HG02884 (cell line): ENCODE measurements around the gene NHS.
A peak's percentile ranks its signal among the peaks of the same experiment; 100 is the strongest.

ENCODE experiments used
- ATAC-seq: cut with Tn5 transposase; IDR thresholded peaks from one replicate; pipeline ENCODE4 v1.9.1; 2021; ENCODE audit warnings: mild to moderate bottlenecking, moderate library complexity; ENCODE audit not compliant: unreplicated experiment

NHS gene

GRCh38 chrX:17584248-17584681, 209.3 kb downstream of the NHS start:
- no peak for ATAC-seq

- no peak for ATAC-seq
Measured at GRCh38 chrX:17585006-17585405, 210.0 kb downstream of the NHS start.

GRCh38 chrX:17587366-17587765, 212.4 kb downstream of the NHS start:
- ATAC-seq, result no peak

- no peak for ATAC-seq
Measured at GRCh38 chrX:17588303-17588702, 213.3 kb downstream of the NHS start.

GRCh38 chrX:17590892-17591740, 216.1 kb downstream of the NHS start:
- peak; percentile 63 for ATAC-seq

GRCh38 chrX:17591741-17592110, 216.7 kb downstream of the NHS start:
- ATAC-seq, result no peak

- ATAC-seq, result no peak
Measured at GRCh38 chrX:17592117-17592516, 217.1 kb downstream of the NHS start.

GRCh38 chrX:17594693-17595092, 219.7 kb downstream of the NHS start:
- ATAC-seq, result no peak

GRCh38 chrX:17595456-17596035, 220.5 kb downstream of the NHS start:
- ATAC-seq, result no peak

- no peak for ATAC-seq
Measured at GRCh38 chrX:17596061-17596460, 221.1 kb downstream of the NHS start.

GRCh38 chrX:17596546-17597205, 221.7 kb downstream of the NHS start:
- no peak for ATAC-seq

GRCh38 chrX:17597327-17597726, 222.3 kb downstream of the NHS start:
- no peak for ATAC-seq

- ATAC-seq, result no peak
Measured at GRCh38 chrX:17597836-17598439, 222.9 kb downstream of the NHS start.

GRCh38 chrX:17601441-17602200, 226.6 kb downstream of the NHS start:
- ATAC-seq, result no peak

GRCh38 chrX:17602245-17602644, 227.2 kb downstream of the NHS start:
- no peak for ATAC-seq

- ATAC-seq, result no peak
Measured at GRCh38 chrX:17603196-17603595, 228.2 kb downstream of the NHS start.

GRCh38 chrX:17605676-17606075, 230.7 kb downstream of the NHS start:
- ATAC-seq, result no peak

- no peak for ATAC-seq
Measured at GRCh38 chrX:17606231-17606630, 231.2 kb downstream of the NHS start.

GRCh38 chrX:17608888-17609287, 233.9 kb downstream of the NHS start:
- ATAC-seq, result no peak

- no peak for ATAC-seq
Measured at GRCh38 chrX:17610788-17611187, 235.8 kb downstream of the NHS start.
